ENCODE data around the gene FN3KRP.

- TF ChIP-seq POLR2A (IDR thresholded peaks at IDR 0.05) (no peak), CTCF (IDR thresholded peaks at IDR 0.05) (no peak)
These were observed 48.4 kb upstream of the FN3KRP start for GRCh38 chr17:82668024-82668630.

All from testis (tissue), 2 donors.